Neural progenitor cell (in vitro differentiated cells): ENCODE data around the gene MYCBPAP.

Experiments used
- EZH2 ChIP-seq: fragments of 200-600 bp; sonication (generic); IDR thresholded peaks from 2 replicates; pipeline ENCODE4 v1.6.1; 2017; ENCODE audit warnings: antibody characterized with exemption, mild to moderate bottlenecking, moderate library complexity
- TF ChIP-seq, protein P1 (sequence below): fragments of 200-600 bp; sonication (generic); IDR thresholded peaks from 2 replicates; pipeline ENCODE4 v1.5.1; 2017; ENCODE audit warnings: antibody characterized with exemption, mild to moderate bottlenecking

DNA sequence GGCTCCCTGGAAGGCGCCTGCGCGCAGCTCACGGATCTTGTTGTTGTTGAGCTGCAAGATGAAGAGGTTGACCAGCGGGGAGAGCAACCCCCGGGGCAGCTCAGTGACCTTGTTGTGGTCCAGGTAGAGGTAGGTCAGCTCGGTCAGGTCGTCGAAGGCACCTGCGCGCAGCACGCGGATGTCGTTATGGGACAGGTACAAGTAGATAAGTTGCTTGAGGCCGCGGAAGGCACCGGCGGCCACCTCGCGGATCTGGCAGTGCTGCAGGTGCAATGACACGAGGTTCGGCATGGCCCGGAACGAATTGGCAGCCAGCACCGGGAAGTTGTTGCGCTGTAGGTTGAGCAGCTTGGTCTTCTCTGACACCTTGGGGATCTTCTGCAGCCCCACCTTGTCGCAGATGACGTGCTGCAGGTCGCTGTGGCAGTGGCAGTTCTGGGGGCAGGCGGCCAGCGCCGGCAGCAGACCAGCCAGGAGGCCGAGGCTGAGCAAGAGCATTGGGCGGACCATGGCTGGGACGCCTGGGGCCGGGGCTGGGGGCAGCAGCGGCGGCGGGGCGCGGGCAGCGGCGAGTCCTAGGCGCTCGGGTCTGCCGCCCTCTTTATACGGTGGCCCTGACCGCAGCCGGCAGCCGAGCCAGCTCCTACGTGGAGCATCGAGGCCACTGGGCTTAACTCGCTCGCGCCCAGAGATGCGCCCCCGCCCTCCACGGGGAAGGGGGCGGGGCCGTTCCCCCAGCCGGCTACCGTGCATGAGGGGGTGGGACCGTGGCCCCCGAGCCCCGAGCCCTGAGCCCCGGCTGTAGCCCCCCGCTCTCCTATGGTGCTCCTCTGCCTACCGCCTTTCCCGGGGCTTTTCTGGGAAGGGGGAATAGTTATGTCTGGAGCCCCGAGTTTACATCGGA, 39.7 kb upstream of the MYCBPAP start, which contains the start of gene CHAD:
- TF ChIP-seq, protein P1, sequence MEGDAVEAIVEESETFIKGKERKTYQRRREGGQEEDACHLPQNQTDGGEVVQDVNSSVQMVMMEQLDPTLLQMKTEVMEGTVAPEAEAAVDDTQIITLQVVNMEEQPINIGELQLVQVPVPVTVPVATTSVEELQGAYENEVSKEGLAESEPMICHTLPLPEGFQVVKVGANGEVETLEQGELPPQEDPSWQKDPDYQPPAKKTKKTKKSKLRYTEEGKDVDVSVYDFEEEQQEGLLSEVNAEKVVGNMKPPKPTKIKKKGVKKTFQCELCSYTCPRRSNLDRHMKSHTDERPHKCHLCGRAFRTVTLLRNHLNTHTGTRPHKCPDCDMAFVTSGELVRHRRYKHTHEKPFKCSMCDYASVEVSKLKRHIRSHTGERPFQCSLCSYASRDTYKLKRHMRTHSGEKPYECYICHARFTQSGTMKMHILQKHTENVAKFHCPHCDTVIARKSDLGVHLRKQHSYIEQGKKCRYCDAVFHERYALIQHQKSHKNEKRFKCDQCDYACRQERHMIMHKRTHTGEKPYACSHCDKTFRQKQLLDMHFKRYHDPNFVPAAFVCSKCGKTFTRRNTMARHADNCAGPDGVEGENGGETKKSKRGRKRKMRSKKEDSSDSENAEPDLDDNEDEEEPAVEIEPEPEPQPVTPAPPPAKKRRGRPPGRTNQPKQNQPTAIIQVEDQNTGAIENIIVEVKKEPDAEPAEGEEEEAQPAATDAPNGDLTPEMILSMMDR, result no peak
- TF ChIP-seq EZH2, result peak; percentile 81
